Thyroid gland (tissue), 4 donors: ENCODE data around the gene SSTR5.

Experiments used
- CTCF ChIP-seq, 6 experiments: fragments of 200-600 bp in 3 of 6; fragments of 450-650 bp in 3 of 6; sonication (generic) in 3 of 6; IDR thresholded peaks; one replicate each; pipeline ENCODE4 v1.5.1; 2016 to 2019; ENCODE audit warnings: antibody characterized with exemption in 6 of 6, mild to moderate bottlenecking in 2 of 6, inconsistent platforms in 1 of 6, moderate library complexity in 1 of 6
- POLR2A ChIP-seq, 2 donors: fragments of 450-650 bp; IDR thresholded peaks; one replicate each; pipeline ENCODE4 v1.6.1; 2017; ENCODE audit warnings: antibody characterized with exemption in 2 of 2, mild to moderate bottlenecking in 2 of 2, moderate library complexity in 1 of 2

- TF ChIP-seq POLR2A (IDR thresholded peaks at IDR 0.05): no peak
- TF ChIP-seq CTCF (IDR thresholded peaks at IDR 0.05): no peak
Observed at GRCh38 chr16:1040346-1040745, 32.2 kb upstream of the SSTR5 start.
